Measurements from ENCODE around the gene ZNF830.

DNA sequence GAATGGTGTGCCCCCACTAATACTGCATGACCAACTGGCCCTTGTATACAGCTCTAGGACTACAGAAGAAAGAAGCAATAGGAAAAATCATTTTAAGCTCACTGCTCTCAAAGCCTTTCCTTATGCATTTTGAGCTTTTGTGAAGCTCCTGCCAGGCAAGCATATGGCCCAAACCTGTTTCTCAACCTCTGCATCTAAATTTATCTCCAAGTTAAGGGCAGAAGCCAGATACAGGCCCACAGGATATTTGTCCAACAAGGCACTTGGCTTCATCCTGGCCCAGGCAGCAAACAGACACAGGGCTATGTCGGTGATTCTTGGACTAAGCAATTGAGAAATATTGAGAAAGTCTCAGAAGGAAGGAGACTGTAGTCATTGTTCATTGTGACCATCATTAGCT lies 44.0 kb upstream of the ZNF830 start:
- TF ChIP-seq, protein P1, sequence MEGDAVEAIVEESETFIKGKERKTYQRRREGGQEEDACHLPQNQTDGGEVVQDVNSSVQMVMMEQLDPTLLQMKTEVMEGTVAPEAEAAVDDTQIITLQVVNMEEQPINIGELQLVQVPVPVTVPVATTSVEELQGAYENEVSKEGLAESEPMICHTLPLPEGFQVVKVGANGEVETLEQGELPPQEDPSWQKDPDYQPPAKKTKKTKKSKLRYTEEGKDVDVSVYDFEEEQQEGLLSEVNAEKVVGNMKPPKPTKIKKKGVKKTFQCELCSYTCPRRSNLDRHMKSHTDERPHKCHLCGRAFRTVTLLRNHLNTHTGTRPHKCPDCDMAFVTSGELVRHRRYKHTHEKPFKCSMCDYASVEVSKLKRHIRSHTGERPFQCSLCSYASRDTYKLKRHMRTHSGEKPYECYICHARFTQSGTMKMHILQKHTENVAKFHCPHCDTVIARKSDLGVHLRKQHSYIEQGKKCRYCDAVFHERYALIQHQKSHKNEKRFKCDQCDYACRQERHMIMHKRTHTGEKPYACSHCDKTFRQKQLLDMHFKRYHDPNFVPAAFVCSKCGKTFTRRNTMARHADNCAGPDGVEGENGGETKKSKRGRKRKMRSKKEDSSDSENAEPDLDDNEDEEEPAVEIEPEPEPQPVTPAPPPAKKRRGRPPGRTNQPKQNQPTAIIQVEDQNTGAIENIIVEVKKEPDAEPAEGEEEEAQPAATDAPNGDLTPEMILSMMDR (IDR thresholded peaks at IDR 0.05) = no peak
- no peak for TF ChIP-seq POLR2A (IDR thresholded peaks at IDR 0.05)
